Upper lobe of left lung (tissue), 4 donors: ENCODE data around the gene ECSCR.

ENCODE experiments used
- POLR2A ChIP-seq, 4 donors: fragments of 450-650 bp; IDR thresholded peaks; one replicate each; pipeline ENCODE4 v1.5.1; 2016 to 2017; ENCODE audit warnings: antibody characterized with exemption in 4 of 4, mild to moderate bottlenecking in 2 of 4
- POLR2AphosphoS5 ChIP-seq, 2 donors: sonication (generic); formaldehyde crosslinking; IDR thresholded peaks; one replicate each; pipeline ENCODE4 v1.5.1; 2017; ENCODE audit warnings: antibody characterized with exemption in 2 of 2
- TF ChIP-seq, protein P1 (sequence below), 6 experiments: fragments of 450-650 bp in 4 of 6; fragments of 200-600 bp in 2 of 6; sonication (generic) in 2 of 6; IDR thresholded peaks; one replicate each; pipeline ENCODE4 v1.5.1; 2016 to 2019; ENCODE audit warnings: antibody characterized with exemption in 6 of 6

DNA sequence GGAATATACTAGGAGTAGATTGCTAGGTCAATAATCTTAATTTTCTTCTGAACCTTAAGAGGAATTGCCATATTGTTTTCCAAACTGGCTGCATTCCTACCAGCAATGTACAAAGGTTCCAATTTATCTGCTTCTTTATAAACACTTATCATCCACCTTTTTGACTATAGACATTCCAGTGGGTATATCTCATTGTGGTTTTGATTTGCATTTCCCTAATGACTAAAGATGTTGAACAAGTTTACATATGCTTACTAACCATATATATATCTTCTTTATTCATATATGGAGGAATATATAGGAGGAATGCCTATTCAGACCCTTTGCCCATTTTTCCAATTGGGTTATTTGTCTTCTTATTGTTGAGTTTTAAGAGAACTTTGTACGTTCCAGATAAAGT, 30.8 kb downstream of the ECSCR start:
- TF ChIP-seq POLR2AphosphoS5 (IDR thresholded peaks at IDR 0.05) (no peak), POLR2A (IDR thresholded peaks at IDR 0.05) (no peak)
- TF ChIP-seq, protein P1, sequence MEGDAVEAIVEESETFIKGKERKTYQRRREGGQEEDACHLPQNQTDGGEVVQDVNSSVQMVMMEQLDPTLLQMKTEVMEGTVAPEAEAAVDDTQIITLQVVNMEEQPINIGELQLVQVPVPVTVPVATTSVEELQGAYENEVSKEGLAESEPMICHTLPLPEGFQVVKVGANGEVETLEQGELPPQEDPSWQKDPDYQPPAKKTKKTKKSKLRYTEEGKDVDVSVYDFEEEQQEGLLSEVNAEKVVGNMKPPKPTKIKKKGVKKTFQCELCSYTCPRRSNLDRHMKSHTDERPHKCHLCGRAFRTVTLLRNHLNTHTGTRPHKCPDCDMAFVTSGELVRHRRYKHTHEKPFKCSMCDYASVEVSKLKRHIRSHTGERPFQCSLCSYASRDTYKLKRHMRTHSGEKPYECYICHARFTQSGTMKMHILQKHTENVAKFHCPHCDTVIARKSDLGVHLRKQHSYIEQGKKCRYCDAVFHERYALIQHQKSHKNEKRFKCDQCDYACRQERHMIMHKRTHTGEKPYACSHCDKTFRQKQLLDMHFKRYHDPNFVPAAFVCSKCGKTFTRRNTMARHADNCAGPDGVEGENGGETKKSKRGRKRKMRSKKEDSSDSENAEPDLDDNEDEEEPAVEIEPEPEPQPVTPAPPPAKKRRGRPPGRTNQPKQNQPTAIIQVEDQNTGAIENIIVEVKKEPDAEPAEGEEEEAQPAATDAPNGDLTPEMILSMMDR (IDR thresholded peaks at IDR 0.05), result no peak
